Neuronal stem cell (in vitro differentiated cells): Measurements from ENCODE around the gene SPARCL1.
"Not testable (repeated sequence)": the region's sequence is repeated elsewhere in the genome, so short reads cannot be mapped to it uniquely, and the experiment has no call there.

ENCODE experiments used
- DNase-seq: peaks from one replicate; pipeline ENCODE4 v3.0.0-alpha.2; 2013; ENCODE audit warnings: low spot score
- H2AFZ ChIP-seq: one replicate; pipeline ENCODE4 v1.6.1; 2013; ENCODE audit warnings: mild to moderate bottlenecking, low read length, inconsistent platforms
- H2AK5ac ChIP-seq: 2 replicates; pipeline ENCODE4 v1.6.1; 2013; ENCODE audit warnings: low read depth, mild to moderate bottlenecking, inconsistent platforms, low read length, moderate library complexity, mixed read lengths
- H2BK120ac ChIP-seq: 2 replicates; pipeline ENCODE4 v1.6.1; 2013; ENCODE audit warnings: low read depth, mild to moderate bottlenecking, inconsistent platforms, low read length, moderate library complexity, mixed read lengths
- H2BK12ac ChIP-seq: one replicate; pipeline ENCODE4 v1.6.1; 2013; ENCODE audit warnings: low read length, inconsistent platforms
- H2BK15ac ChIP-seq: 2 replicates; pipeline ENCODE4 v1.6.1; 2013; ENCODE audit warnings: mild to moderate bottlenecking, low read length, inconsistent platforms, mixed read lengths
- H2BK5ac ChIP-seq: one replicate; pipeline ENCODE4 v1.6.1; 2013; ENCODE audit warnings: inconsistent platforms, mild to moderate bottlenecking, low read length, moderate library complexity
- H3K14ac ChIP-seq: one replicate; pipeline ENCODE4 v1.6.1; 2013; ENCODE audit warnings: low read length, inconsistent platforms
- H3K18ac ChIP-seq: 2 replicates; pipeline ENCODE4 v1.6.1; 2013; ENCODE audit warnings: low read length, inconsistent platforms
- H3K23ac ChIP-seq: 2 replicates; pipeline ENCODE4 v1.6.1; 2013; ENCODE audit warnings: low read depth, mild to moderate bottlenecking, mixed read lengths, low read length, inconsistent platforms; ENCODE audit not compliant: poor library complexity
- H3K27ac ChIP-seq: replicated peaks from 3 replicates; pipeline ENCODE4 v1.5.1; 2013; ENCODE audit warnings: low read length, inconsistent platforms
- H3K27me3 ChIP-seq, 3 experiments: 2 replicates each; pipeline ENCODE4 v1.6.1; 2013; ENCODE audit warnings: low read length in 3 of 3, mild to moderate bottlenecking in 2 of 3, inconsistent platforms in 1 of 3, low read depth in 1 of 3, mixed read lengths in 1 of 3, moderate library complexity in 1 of 3; ENCODE audit not compliant: control insufficient read depth in 3 of 3, insufficient read depth in 3 of 3
- H3K36me3 ChIP-seq, 2 donors: replicated peaks in 1 of 2; 2 replicates each; pipeline ENCODE4 v1.6.1; 2013; ENCODE audit warnings: low read length in 2 of 2; ENCODE audit not compliant: control insufficient read depth in 2 of 2, insufficient read depth in 2 of 2
- H3K4ac ChIP-seq: 2 replicates; pipeline ENCODE4 v1.6.1; 2013; ENCODE audit warnings: inconsistent platforms, mild to moderate bottlenecking, low read length, moderate library complexity
- H3K4me1 ChIP-seq, 2 donors: 1 replicate in 1 of 2; 2 replicates in 1 of 2; pipeline ENCODE4 v1.6.1; 2013; ENCODE audit warnings: low read length in 2 of 2, low read depth in 1 of 2; ENCODE audit not compliant: control insufficient read depth in 2 of 2, insufficient read depth in 1 of 2
- H3K4me2 ChIP-seq: one replicate; pipeline ENCODE4 v1.6.1; 2013; ENCODE audit warnings: mild to moderate bottlenecking, low read length, inconsistent platforms; ENCODE audit not compliant: insufficient read depth, poor library complexity, severe bottlenecking
- H3K4me3 ChIP-seq, 2 donors: 2 replicates each; pipeline ENCODE4 v1.5.1; 2013; ENCODE audit warnings: low read length in 2 of 2, mild to moderate bottlenecking in 2 of 2, inconsistent platforms in 1 of 2, moderate library complexity in 1 of 2
- H3K79me1 ChIP-seq: one replicate; pipeline ENCODE4 v1.6.1; 2013; ENCODE audit warnings: low read depth, mild to moderate bottlenecking, inconsistent platforms, low read length, moderate library complexity
- H3K9ac ChIP-seq: one replicate; pipeline ENCODE4 v1.6.1; 2013; ENCODE audit warnings: mild to moderate bottlenecking, low read depth, low read length, inconsistent platforms; ENCODE audit not compliant: poor library complexity
- H3K9me3 ChIP-seq, 2 donors: replicated peaks in 1 of 2; 2 replicates each; pipeline versions ENCODE3 to v1.6.1; 2013; ENCODE audit warnings: low read length in 2 of 2, mild to moderate bottlenecking in 2 of 2, inconsistent platforms in 1 of 2, low read depth in 1 of 2, mixed read lengths in 1 of 2, moderate library complexity in 1 of 2; ENCODE audit not compliant: control insufficient read depth in 2 of 2, insufficient read depth in 1 of 2
- H4K8ac ChIP-seq: one replicate; pipeline ENCODE4 v1.6.1; 2013; ENCODE audit warnings: low read depth, mild to moderate bottlenecking, inconsistent platforms, low read length, moderate library complexity
- H4K91ac ChIP-seq: one replicate; pipeline ENCODE4 v1.6.1; 2013; ENCODE audit warnings: low read length, low read depth, mild to moderate bottlenecking, inconsistent platforms; ENCODE audit not compliant: poor library complexity
- WGBS, 2 donors: extraction: QIAGEN DNeasy Blood & Tissue Kit; methylation state at CpG; one replicate each; pipeline ENCODE4 v1.1.7; 2013; ENCODE audit warnings: missing lambda C conversion rate in 2 of 2, mixed read lengths in 1 of 2; ENCODE audit not compliant: insufficient read length in 2 of 2, insufficient replicate concordance in 1 of 2; ENCODE audit errors: extremely low coverage in 2 of 2; 5-methylcytosine and 5-hydroxymethylcytosine counted together

Gene SPARCL1

DNA sequence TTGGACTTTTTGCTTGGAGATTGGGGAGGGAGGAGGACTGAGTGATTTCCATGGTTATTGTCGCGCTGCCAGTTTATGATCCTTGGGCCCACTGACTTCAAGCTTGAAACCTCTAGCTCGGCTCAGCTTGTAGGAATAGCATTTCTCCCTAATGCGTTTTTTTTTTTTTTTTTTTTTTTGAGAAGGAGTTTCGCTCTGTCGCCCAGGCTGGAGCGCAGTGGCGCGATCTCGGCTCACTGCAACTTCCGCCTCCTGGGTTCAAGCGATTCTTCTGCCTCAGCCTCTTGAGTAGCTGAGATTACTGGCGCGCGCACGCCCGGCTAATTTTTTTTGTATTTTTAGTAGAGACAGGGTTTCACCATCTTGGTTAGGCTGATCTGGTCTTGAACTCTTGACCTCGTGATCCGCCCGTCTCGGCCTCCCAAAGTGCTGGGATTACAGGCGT is 105.1 kb downstream of the SPARCL1 start:
- H3K4me2 ChIP-seq, H4K91ac ChIP-seq, H3K36me3 ChIP-seq, H3K4me1 ChIP-seq, H3K14ac ChIP-seq, H3K23ac ChIP-seq, H3K79me1 ChIP-seq, H2AFZ ChIP-seq, H2BK12ac ChIP-seq, H2BK15ac ChIP-seq, H3K18ac ChIP-seq, H4K8ac ChIP-seq, H2AK5ac ChIP-seq, DNase-seq, H2BK5ac ChIP-seq, H3K9ac ChIP-seq, H2BK120ac ChIP-seq, H3K27ac ChIP-seq, H3K4ac ChIP-seq, H3K9me3 ChIP-seq, H3K27me3 ChIP-seq: not testable (repeated sequence)
- no CpG with 5 or more reads among the region's 22 CpGs for WGBS, 2 donors
- peak overlapping the region in 1 of 2 donors; percentile 61 for H3K4me3 ChIP-seq
